A673 (cell line): ENCODE measurements around the gene SLC39A9.

Source experiments
- EZH2 ChIP-seq: fragments of 200-600 bp; sonication (generic); IDR thresholded peaks from 2 replicates; pipeline ENCODE4 v1.6.1; 2017; ENCODE audit warnings: borderline replicate concordance, low read depth, mild to moderate bottlenecking, mixed read lengths, antibody characterized with exemption, low read length; ENCODE audit not compliant: poor library complexity, severe bottlenecking
- TF ChIP-seq, protein P1 (sequence below): fragments of 300-800, 200-600 bp; sonication (generic); conservative IDR thresholded peaks from 2 replicates; pipeline ENCODE4 v1.5.1; 2017; ENCODE audit warnings: low read depth, mild to moderate bottlenecking, antibody characterized with exemption, low read length, moderate library complexity, mixed read lengths

GRCh38 chr14:69405762-69406161 lies 7.3 kb downstream of the SLC39A9 start:
- TF ChIP-seq, protein P1, sequence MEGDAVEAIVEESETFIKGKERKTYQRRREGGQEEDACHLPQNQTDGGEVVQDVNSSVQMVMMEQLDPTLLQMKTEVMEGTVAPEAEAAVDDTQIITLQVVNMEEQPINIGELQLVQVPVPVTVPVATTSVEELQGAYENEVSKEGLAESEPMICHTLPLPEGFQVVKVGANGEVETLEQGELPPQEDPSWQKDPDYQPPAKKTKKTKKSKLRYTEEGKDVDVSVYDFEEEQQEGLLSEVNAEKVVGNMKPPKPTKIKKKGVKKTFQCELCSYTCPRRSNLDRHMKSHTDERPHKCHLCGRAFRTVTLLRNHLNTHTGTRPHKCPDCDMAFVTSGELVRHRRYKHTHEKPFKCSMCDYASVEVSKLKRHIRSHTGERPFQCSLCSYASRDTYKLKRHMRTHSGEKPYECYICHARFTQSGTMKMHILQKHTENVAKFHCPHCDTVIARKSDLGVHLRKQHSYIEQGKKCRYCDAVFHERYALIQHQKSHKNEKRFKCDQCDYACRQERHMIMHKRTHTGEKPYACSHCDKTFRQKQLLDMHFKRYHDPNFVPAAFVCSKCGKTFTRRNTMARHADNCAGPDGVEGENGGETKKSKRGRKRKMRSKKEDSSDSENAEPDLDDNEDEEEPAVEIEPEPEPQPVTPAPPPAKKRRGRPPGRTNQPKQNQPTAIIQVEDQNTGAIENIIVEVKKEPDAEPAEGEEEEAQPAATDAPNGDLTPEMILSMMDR, result no peak
- TF ChIP-seq EZH2, result no peak
